RWPE2 (cell line): ENCODE measurements around the gene FASTK.
A peak's percentile ranks its signal among the peaks of the same experiment; 100 is the strongest.

Source experiments
- ATAC-seq: fragments of 200-7000 bp; cut with Tn5 transposase; 3 replicates; pipeline ENCODE4 v1.9.1; 2021; ENCODE audit warnings: low read depth
- DNase-seq: peaks from one replicate; pipeline ENCODE4 v3.0.0-alpha.2; 2020; ENCODE audit warnings: low spot score
- H3K27ac ChIP-seq: fragments of 450-650 bp; 2 replicates; pipeline ENCODE4 v1.5.1; 2017; ENCODE audit warnings: mild to moderate bottlenecking; ENCODE audit not compliant: poor library complexity, severe bottlenecking
- H3K27me3 ChIP-seq: fragments of 250-450 bp; sonication (Bioruptor Pico); 2 replicates; pipeline ENCODE4 v1.5.1; 2021; ENCODE audit warnings: mild to moderate bottlenecking, moderate library complexity; ENCODE audit not compliant: insufficient read depth, poor library complexity, severe bottlenecking
- H3K36me3 ChIP-seq: fragments of 250-450 bp; sonication (Bioruptor Pico); 2 replicates; pipeline ENCODE4 v1.5.1; 2020; ENCODE audit warnings: low read depth, mild to moderate bottlenecking, moderate library complexity
- H3K4me1 ChIP-seq: fragments of 250-450 bp; sonication (Bioruptor Pico); 2 replicates; pipeline ENCODE4 v1.5.1; 2021; ENCODE audit warnings: mild to moderate bottlenecking, moderate library complexity; ENCODE audit not compliant: insufficient read depth, poor library complexity, severe bottlenecking
- H3K4me3 ChIP-seq: fragments of 250-450 bp; sonication (Bioruptor Pico); 2 replicates; pipeline ENCODE4 v1.5.1; 2021; ENCODE audit warnings: mild to moderate bottlenecking, moderate library complexity; ENCODE audit not compliant: severe bottlenecking
- H3K9me3 ChIP-seq: fragments of 250-450 bp; sonication (Bioruptor Pico); 2 replicates; pipeline ENCODE4 v1.5.1; 2021; ENCODE audit warnings: mild to moderate bottlenecking, moderate library complexity; ENCODE audit not compliant: severe bottlenecking
- CTCF ChIP-seq: fragments of 450-650 bp; IDR thresholded peaks from one replicate; pipeline ENCODE4 v1.5.1; 2017; ENCODE audit warnings: mild to moderate bottlenecking, moderate library complexity; ENCODE audit not compliant: poor library complexity, severe bottlenecking

Gene FASTK

GRCh38 chr7:151093748-151094147 is 13.1 kb upstream of the FASTK start:
- no peak for TF ChIP-seq CTCF
- H3K36me3 ChIP-seq, result peaks cover 39% of the 10 kb centered on the region
- no peaks in the 10 kb centered on the region for H3K4me1 ChIP-seq

GRCh38 chr7:151091988-151092387 is 11.4 kb upstream of the FASTK start:
- Histone ChIP-seq H3K4me1 (peaks cover 3% of the 10 kb centered on the region), H3K36me3 (peaks cover 34% of the 10 kb centered on the region), H3K9me3 (no peaks in the 10 kb centered on the region), H3K27ac (no peak overlapping the region), H3K4me3 (no peak overlapping the region), H3K27me3 (no peaks in the 10 kb centered on the region)
- ATAC-seq (no peak), DNase-seq (no peak)
- no peak for TF ChIP-seq CTCF

More at GRCh38 chr7:151093748-151094147, 13.1 kb upstream of the FASTK start:
- Histone ChIP-seq H3K27ac (no peak overlapping the region), H3K27me3 (no peaks in the 10 kb centered on the region), H3K4me3 (no peak overlapping the region), H3K9me3 (no peaks in the 10 kb centered on the region)
- no peak for ATAC-seq
- DNase-seq, result peak; percentile 51

- H3K27ac ChIP-seq, result no peak overlapping the region
- ATAC-seq (no peak), DNase-seq (no peak)
- H3K9me3 ChIP-seq, result no peaks in the 10 kb centered on the region
- no peaks in the 10 kb centered on the region for H3K27me3 ChIP-seq
- H3K4me3 ChIP-seq, result no peak overlapping the region
- peaks cover 3% of the 10 kb centered on the region for H3K4me1 ChIP-seq
- peak; percentile 26 for TF ChIP-seq CTCF
- peaks cover 34% of the 10 kb centered on the region for H3K36me3 ChIP-seq
Measured at GRCh38 chr7:151091431-151091830, 10.8 kb upstream of the FASTK start.

GRCh38 chr7:151091003-151091402 is 10.4 kb upstream of the FASTK start:
- H3K27me3 ChIP-seq, result no peaks in the 10 kb centered on the region
- H3K36me3 ChIP-seq, result peaks cover 34% of the 10 kb centered on the region
- H3K4me3 ChIP-seq, result no peak overlapping the region
- peaks cover 3% of the 10 kb centered on the region for H3K4me1 ChIP-seq
- ATAC-seq (no peak), DNase-seq (no peak)
- TF ChIP-seq CTCF, result no peak
- H3K9me3 ChIP-seq, result no peaks in the 10 kb centered on the region
- no peak overlapping the region for H3K27ac ChIP-seq

- H3K36me3 ChIP-seq, result peaks cover 31% of the 10 kb centered on the region
- no peaks in the 10 kb centered on the region for H3K9me3 ChIP-seq
- no peak for DNase-seq
- peak overlapping the region; percentile 66 for H3K27ac ChIP-seq
- H3K4me1 ChIP-seq, result peaks cover 3% of the 10 kb centered on the region
- H3K4me3 ChIP-seq, result no peak overlapping the region
- no peaks in the 10 kb centered on the region for H3K27me3 ChIP-seq
- no peak for TF ChIP-seq CTCF
- ATAC-seq, result no peak
Measured at GRCh38 chr7:151089893-151090730, 9.5 kb upstream of the FASTK start.
